HK-2 (cell line): Measurements from ENCODE around the gene WNT16.

Experiments used
- DNase-seq: peaks from one replicate; pipeline ENCODE4 v3.0.0-alpha.2; 2018; ENCODE audit not compliant: unreplicated experiment

The WNT16 gene

GRCh38 chr7:121344093-121344492, 15.3 kb downstream of the WNT16 start:
- DNase-seq = no peak

- no peak for DNase-seq
Observed at GRCh38 chr7:121344497-121344896, 15.7 kb downstream of the WNT16 start.

GRCh38 chr7:121351682-121352081, 22.9 kb downstream of the WNT16 start:
- DNase-seq = no peak

- DNase-seq = no peak
Observed at GRCh38 chr7:121352323-121352722, 23.5 kb downstream of the WNT16 start.

GRCh38 chr7:121355574-121355973, 26.8 kb downstream of the WNT16 start:
- no peak for DNase-seq

- no peak for DNase-seq
Observed at GRCh38 chr7:121360564-121360963, 31.8 kb downstream of the WNT16 start.

GRCh38 chr7:121366852-121367431, 38.1 kb downstream of the WNT16 start:
- no peak for DNase-seq

- no peak for DNase-seq
Observed at GRCh38 chr7:121369462-121369861, 40.7 kb downstream of the WNT16 start.

GRCh38 chr7:121371367-121371766, 42.6 kb downstream of the WNT16 start:
- DNase-seq = no peak

GRCh38 chr7:121371883-121372282, 43.1 kb downstream of the WNT16 start:
- DNase-seq = no peak

GRCh38 chr7:121372376-121373010, 43.7 kb downstream of the WNT16 start:
- no peak for DNase-seq

GRCh38 chr7:121373177-121373576, 44.4 kb downstream of the WNT16 start:
- DNase-seq = no peak

GRCh38 chr7:121376979-121377378, 48.2 kb downstream of the WNT16 start:
- no peak for DNase-seq

- no peak for DNase-seq
Observed at GRCh38 chr7:121379930-121380329, 51.1 kb downstream of the WNT16 start.

- no peak for DNase-seq
Observed at GRCh38 chr7:121382473-121382872, 53.7 kb downstream of the WNT16 start.

- DNase-seq = no peak
Observed at GRCh38 chr7:121383235-121383910, 54.6 kb downstream of the WNT16 start.

- DNase-seq = no peak
Observed at GRCh38 chr7:121384265-121384664, 55.5 kb downstream of the WNT16 start.

GRCh38 chr7:121385056-121385799, 56.4 kb downstream of the WNT16 start:
- DNase-seq = no peak

- no peak for DNase-seq
Observed at GRCh38 chr7:121385800-121386179, 57.0 kb downstream of the WNT16 start.

GRCh38 chr7:121388950-121389349, 60.1 kb downstream of the WNT16 start:
- no peak for DNase-seq

GRCh38 chr7:121390109-121390508, 61.3 kb downstream of the WNT16 start:
- no peak for DNase-seq

- no peak for DNase-seq
Observed at GRCh38 chr7:121390617-121391016, 61.8 kb downstream of the WNT16 start.
